HG02840 (cell line): ENCODE results near the gene PTH2.
"Not testable (repeated sequence)": the region's sequence is repeated elsewhere in the genome, so short reads cannot be mapped to it uniquely, and the experiment has no call there.

ENCODE experiments used
- ATAC-seq: cut with Tn5 transposase; IDR thresholded peaks from one replicate; pipeline ENCODE4 v1.9.1; 2021; ENCODE audit warnings: mild to moderate bottlenecking, moderate library complexity, moderate number of reproducible peaks; ENCODE audit not compliant: unreplicated experiment, low FRiP score

Gene PTH2

DNA sequence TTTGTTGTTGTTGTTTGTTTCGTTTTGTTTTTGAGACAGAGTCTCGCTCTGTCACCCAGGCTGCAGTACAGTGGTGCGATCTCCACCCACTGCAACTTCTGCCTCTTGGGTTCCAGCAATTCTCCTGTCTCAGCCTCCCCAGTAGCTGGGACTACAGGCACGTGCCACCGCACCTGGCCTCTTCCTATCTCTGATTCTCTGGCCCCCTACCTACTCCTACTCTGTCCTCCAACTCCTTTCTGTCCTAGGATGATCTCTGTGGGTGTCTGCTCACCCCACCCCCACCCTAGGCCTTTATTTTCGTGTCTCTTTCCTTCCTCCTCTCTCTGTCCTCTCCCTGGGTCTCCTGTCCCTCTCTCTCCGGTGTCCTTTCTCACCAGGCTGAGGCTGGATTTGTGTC lies 27.2 kb upstream of the PTH2 start:
- no peak for ATAC-seq

GRCh38 chr19:49448432-49448786 lies 25.2 kb upstream of the PTH2 start:
- no peak for ATAC-seq

GRCh38 chr19:49447485-49448431 lies 24.5 kb upstream of the PTH2 start:
- no peak for ATAC-seq

DNA sequence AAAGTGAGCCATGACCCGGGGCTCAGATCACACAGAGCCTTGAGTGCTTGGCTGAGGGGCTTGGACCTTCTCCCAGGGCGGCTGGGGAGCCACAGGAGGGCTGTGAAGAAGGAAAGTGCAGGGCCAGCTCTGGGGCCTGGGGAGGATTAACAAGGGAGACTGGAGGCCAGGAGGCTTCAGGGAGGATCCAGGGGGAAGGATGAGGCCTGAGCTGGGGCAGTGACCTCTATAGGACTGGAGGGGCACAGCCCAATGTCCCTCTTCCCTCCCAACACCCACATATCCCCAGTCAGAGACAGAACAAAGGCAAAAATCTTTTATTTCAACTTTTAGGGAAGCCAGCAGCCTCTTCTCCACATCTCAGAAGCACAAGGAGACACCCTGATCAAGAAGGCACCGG lies 22.8 kb upstream of the PTH2 start:
- no peak for ATAC-seq

DNA sequence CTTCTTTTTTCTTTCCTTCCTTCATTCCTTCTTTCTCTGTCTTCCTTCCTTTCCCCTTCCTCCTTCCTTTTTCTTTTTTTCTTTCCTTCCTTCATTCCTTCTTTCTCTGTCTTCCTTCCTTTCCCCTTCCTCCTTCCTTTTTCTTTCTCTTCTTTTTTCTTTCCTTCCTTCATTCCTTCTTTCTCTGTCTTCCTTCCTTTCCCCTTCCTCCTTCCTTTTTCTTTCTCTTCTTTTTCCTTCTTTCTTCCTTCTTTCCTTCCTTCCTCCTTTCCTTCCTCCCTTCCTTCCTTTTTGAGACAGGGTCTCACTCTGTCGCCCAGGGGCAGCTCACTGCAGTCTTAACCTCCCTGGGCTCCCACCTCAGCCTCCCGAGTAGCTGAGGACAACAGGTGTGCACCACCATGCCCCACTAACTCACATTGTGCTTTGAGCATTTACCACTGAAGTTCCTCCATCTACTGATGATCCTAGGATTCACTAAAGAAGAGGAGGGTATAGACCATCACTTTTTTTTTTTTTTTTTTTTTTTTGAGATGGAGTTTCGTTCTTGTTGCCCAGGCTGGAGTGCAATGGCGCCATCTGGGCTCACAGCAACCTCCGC lies 21.0 kb upstream of the PTH2 start:
- ATAC-seq: not testable (repeated sequence)

DNA sequence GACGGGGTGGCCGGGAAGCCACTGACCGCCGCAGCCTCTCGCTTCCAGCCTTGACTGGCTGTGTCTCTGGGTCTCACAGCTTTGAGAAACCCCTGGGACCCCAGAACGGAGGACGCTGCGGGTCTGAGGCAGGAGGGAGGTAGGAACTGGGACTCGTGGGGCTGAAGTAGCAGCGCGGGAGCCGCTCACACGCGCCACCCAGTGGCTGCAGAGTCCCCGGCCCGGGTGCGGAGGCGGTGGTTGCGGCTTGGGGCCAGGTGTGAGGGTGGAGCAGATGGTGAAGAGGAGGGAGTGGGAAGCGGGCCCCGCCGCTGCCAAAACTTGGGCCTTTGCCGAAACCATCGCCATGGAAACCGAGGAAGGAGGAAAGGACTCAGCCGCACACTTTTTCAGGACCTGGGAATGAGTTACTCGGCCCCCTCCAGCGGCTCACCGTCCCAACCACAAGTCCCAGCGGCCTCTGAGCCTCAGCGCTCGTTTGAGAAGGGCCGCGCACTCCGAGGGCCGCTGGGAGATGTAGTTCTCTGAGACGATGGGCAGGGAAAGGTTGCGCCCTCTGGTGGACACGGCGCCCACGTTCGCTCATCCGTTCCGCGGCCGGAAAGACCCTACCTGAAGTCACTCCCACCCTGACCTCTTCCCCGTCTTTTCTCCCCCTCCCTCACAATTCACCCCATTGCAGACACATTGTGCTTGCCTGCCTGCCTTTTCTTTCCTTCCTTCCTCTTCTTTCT lies 20.3 kb upstream of the PTH2 start:
- peak; percentile 76 for ATAC-seq

DNA sequence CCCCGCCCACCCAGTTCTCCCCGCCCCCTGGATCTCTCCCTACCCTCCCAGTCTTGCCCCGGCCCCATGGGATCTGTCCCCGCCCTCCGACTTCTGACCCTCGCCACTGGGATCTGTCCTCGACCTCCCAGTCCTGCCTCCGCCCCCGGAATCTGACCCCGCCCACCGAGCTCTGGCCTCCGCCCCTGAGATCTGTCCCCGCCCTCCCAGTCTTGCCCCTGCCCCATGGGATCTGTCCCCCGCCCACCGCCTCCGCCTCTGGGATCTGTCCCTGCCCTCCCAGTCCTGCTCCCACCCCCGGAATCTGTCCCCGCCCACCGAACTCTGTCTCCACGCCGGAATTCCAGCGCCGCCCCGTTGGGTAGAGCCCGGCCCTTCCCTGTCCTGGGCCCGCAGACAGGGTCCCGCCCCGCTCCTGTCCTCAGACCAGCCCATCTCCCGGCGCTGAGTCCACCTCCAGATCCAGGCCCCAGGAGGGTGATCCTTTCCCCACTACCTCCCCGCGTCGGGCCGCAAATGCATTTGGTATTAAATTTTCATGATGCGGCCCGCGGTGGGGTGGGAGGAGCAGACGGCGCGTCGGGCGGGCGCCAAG lies 19.6 kb upstream of the PTH2 start:
- ATAC-seq: peak; percentile 2

- no peak for ATAC-seq
These were observed 19.1 kb upstream of the PTH2 start for GRCh38 chr19:49442354-49442753.

DNA sequence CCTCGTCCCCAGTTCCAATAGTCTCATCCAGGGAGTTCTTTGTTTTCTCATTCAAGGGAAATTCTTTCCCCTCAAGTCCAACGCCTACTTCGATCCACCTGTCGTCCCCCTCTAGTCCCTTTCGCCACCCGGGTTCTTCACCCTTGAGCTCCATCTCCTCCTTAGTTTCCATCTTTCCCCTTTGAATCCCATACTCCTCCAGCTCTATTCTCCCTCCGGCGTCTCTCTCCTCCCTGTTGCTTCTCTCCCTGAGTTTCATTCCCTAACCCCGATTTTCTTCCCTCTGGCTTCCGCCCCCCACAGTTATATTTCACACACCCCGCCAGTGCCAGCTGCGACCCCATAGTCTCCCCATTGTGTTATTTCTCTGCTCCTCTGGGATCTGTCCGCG lies 18.7 kb upstream of the PTH2 start:
- no peak for ATAC-seq

DNA sequence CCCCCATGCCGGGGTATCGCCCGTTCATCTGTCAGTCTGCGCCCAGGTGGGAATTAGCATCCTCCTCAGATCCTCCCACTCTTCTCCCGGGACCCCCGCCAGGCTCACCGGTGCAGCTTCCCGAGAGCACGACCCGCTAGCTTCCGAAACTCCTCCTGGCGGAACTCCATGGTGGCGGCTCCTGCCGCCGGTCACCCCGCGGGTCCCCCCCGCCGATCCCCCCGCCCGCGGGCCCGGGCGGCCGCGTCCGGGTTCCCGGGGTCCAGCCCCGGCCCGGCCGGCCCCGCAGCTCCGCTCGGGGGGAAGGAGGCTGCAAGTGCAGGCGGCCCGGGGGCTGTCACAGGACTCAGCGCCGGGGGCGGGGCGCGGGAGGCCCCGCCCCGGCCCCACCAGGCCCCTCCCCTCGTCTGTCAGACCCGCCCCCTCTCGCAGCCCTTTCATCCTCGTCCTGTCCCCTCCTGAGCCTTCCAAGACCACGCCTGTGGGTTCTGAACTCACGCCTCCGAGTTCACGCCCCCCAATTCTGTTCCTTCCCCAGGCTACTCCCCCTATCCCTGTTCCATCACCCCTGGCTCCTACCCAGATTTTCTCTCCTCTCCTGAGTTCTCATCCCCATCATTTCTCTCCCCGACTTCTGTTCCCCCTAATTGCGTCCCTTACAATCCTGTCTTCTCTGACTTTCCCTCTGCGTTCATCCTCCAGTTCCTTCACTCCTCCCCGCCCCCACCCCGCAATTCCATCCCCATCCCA lies 18.1 kb upstream of the PTH2 start, which contains the start of gene SLC17A7:
Gene SLC17A7, minus strand, starts transcription at position 318 of the 750 bp plus-strand sequence. Its CDS starts 148 bp downstream, at position 170.
- no peak for ATAC-seq

- ATAC-seq: no peak
These were observed 17.4 kb upstream of the PTH2 start for GRCh38 chr19:49440439-49441209.

DNA sequence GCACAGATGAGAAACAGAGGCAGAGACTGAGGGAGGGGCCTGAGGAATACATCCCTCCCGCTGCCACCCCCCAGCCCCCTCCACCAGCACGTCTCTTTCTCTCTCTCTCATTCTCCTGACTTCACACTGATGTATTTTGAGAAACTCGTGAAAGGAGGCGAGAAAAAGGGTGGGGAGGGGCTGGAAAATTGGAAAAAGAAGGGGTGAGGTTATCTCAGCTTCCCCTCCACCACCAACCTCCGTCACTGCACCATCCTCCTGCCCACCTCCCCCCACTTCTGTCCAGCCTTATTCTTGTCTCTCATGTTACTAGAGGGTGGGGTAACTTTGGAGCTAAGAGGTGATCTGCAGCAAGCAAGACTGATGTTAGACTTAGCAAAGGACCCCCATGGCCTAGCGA lies 16.6 kb upstream of the PTH2 start:
- no peak for ATAC-seq

- no peak for ATAC-seq
These were observed 15.0 kb upstream of the PTH2 start for GRCh38 chr19:49438261-49438660.

DNA sequence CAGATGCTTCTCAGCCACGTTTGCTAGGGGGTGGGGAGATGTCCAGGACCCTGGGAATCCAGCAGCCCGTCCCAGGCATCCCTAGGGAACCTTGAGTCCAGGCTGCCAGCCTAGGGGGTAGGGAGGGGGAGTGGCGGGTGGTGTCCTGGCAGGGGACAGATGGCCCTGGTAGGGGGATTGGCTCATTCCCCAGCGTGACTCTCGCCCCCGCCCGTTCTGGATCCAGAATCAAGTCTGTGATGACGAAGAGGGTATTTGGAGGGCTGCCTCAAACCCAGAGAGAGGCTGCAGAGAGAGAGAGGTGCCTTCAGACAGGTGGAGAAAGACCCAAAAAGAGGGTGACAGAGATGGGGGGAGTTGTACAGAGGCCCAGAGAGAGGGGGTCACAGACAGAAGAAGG lies 14.0 kb upstream of the PTH2 start:
- no peak for ATAC-seq

GRCh38 chr19:49436381-49437017 lies 13.3 kb upstream of the PTH2 start:
- no peak for ATAC-seq

DNA sequence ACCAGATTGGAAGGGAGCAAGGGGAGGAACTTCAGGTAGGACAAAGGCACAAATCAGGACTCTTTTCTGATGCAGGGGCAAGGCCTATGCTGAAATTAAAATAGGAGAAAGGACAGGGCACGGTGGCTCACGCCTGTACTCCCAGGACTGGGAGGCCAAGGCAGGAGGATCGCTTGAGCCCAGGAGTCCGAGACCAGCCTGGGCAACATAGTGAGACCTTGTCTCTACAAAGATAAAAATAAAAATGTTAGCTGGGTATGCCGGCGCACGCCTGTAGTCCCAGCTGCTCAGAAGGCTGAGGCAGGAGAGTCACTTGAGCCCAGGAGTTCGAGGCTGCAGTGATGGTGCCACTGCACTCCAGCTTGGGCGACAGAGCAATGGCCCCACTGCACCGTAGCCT lies 12.4 kb upstream of the PTH2 start:
- ATAC-seq: no peak

- ATAC-seq: no peak
These were observed 11.8 kb upstream of the PTH2 start for GRCh38 chr19:49434907-49435583.

DNA sequence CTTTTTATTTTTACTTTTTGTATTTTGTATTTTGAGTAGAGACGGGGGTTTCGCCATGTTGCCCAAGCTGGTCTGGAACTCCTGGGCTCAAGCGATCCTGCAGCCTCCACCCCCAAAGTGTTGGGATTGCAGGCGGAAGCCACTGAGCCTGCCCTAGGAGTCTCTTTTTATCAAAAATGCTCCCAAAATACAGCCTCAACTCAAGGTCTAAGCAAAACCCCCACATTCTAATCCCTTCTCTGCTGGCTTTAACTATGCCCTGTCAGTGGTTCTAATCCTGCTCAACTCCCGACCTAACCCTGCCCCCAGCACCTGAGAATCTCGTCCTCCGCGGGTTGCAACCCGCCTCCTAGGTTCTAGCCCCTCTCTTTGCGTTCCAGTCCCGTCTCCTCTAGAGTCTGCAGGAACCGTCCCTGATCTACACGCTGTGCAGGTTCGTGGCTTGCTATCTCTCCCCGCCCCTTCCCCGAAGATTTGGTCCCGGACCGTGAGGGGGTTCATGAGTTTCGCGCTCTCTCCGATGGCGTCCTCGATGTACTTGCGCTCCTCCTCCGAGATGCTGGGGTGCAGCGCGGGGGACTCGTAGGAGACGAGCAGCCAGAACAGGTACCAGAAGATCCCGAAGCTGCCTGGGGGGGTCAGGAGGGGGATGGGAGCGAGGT lies 10.1 kb upstream of the PTH2 start:
- no peak for ATAC-seq
